Activated CD4-positive, CD25-positive, alpha-beta regulatory T cell (primary cell): ENCODE results near the gene GTF2F1.
"Not testable (repeated sequence)": the region's sequence is repeated elsewhere in the genome, so short reads cannot be mapped to it uniquely, and the experiment has no call there.

Experiments
- DNase-seq, 4 experiments: peaks; one replicate each; lab custom pipeline; 2025; lab: John Stamatoyannopoulos, UW

GTF2F1 gene

DNA sequence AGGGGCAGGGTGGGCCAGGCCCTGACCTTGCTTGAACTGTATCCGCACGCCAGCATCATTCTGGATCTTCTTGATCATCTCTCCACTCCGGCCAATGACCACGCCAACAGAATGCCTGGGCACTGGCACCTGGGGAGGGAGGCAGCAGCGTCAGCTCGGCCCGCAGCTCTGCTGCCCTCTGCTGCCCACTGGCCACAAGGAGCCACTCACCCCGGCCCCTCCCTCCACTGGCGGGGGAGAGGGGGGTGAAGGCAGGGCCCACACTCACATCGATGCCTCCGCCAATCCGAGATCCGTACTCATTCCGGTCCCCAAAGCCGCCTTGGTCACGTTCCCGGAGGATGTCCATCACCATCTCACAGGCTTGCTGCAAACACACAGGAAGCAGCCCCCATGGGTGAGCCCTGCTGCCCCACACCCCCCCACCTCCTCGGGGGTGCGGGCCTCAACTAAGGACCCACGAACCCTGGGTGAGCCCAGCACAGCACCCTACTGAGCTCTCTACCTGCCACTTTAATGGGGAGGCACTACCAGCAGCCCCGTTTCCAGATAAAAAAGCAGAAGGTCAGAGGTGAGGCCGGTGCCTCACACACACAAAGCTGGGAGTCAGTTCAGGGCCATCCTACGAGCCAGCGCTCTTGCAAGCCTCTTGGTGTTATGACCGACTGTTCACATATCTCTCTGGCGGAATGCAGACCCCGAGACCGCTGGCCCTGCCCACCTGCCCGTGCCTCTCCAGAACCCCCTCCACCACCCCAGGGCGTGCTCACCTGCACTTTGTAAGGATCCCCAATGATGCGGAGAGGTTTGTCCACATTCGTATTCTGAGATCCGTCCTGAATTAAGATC, 25.0 kb upstream of the GTF2F1 start:
- no peak for DNase-seq

DNA sequence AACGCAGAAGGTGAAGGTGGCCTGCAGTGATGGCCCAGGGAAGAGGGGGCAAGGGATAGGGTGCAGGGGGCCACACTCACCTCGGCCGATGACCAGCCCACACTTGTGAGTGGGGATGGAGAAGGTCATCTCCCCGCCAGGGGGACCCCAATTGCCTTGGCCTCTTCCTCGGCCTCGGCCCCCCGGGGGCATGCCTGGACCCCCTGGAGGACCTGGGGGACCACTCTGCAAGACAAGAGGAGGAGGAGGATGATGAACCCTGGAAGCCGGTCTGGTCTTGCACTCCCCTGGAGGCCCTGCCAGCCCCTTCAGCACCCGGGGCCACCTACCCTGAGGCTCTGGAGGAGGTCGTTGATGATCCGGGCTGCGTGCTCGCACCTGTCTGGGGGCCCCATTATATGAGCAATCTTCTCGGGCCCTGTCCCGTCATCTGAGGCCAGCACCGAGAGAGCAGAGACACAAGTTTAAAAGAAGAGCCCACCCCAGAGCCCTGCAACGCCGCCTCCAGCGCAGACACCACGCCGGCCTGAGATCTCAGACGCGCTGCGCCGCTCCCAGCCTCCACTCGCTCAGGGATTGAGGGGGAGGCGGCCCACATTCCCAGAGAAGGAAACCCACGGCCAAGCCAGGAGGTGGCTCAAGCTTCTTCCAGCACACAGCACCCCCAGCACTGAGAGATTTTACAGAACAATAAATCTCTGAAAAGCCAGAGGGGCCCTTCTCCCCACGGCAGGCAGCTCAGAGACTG, 23.9 kb upstream of the GTF2F1 start:
- no peak for DNase-seq

DNA sequence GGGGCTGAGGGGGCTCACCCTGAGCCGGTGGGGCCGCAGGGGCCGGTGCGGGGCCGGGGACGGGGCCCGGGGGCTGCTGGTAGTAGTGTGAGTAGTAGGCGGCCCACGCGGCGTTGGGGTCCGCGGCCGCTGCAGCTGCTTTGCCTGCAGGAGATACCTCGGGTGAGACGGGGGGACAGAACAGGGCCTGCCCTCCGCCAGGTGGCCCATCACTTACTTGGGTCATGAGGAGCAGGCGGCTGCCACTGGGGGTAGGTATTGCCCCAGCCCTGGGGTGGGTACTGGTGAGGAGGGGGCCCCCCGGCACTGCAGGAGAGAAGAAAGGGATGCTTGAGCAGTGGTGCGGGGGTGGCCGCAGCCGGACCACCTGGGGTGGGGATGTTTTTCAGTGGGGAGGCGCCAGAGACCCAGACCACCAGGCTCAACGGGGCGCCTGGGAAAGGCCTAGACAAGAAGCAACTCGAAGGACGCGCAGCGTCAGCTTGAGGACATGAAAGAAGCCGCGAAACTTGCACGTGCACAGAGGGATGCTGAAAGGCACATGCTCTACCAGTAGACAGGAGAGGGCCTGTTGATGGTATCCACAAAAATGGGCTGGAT, 22.7 kb upstream of the GTF2F1 start:
- DNase-seq = no peak

DNA sequence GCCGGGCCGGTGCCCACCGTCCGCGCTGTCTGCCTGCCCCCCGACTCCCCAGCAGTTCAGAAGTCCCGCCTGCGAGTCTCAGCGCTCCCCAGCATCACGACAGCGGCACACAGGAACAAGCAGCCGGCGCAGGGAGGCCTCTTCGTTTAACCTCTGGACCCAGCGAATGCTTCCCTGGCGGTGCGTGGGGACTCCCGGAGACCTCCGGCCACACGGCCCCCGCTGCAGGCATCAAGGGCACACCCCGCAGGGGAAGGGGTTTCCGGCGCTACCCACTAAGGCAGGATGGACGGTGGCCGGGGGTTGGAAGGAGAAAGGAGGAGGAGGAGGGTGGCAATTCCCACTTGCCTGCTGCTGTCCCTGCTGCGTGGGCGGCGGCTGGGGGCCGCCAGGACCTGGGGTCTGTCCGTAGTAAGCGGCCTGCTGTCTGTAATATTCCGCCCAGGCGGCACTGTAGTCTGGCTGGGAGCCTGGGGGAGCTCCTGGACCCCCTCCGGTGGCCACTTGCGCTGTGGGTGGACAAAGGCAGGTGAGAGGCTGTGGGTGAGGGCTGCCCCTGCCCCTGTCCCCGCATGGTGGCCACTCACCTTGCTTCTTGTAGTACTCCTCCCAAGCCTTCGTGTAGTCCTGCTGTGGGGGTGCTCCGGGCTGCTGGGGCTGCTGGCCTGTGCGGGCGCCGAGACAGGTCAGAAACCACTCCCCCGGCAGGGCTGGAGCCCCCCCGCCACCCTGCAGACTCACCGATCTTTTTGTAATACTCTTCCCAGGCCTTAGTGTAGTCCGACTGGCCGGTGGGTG, 22.0 kb upstream of the GTF2F1 start:
- DNase-seq = no peak

DNA sequence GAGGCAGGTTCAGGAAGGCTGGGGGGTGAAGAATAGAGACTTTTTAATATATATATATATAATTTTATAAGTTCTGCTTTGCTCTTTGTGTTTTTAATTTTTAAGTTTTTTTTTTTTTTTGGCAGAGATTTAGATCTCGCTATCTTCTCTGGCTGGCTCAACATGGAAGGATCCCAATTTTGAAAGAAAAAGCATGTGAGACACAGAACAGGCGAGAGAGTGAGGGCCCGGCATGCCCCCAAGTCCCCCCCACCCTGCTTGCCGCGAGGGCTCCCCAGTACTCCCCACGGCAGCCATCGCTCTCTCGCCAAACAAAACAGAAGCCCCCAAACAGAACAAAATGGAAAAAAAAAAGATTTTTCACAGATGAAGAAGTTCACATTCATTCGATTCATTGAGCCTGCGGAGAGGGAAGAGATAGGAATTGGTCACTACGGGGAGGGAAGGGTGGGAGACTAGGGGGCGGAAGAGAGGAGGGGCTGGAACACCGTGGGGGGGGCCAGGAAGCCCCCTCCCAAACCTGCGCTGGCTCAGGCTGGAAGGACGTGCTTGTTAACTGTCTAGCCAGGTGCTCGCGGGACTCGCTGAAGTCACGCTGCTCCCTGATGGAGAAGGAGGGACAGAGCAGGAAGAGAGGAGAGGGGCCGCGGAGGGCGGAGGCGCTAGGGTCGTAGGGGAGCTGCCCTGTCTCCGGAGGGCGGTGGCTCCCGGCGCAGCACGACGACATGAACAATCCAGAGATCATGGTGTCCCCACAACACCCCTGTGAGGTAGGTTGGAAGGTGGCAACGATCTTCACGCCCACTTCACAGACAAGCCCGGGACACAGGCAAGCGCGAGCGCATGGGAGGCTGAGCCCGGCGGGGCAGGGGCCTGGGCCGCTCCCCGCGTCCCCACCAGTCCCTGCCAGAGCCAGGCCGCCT, 21.0 kb upstream of the GTF2F1 start:
- DNase-seq = no peak

DNA sequence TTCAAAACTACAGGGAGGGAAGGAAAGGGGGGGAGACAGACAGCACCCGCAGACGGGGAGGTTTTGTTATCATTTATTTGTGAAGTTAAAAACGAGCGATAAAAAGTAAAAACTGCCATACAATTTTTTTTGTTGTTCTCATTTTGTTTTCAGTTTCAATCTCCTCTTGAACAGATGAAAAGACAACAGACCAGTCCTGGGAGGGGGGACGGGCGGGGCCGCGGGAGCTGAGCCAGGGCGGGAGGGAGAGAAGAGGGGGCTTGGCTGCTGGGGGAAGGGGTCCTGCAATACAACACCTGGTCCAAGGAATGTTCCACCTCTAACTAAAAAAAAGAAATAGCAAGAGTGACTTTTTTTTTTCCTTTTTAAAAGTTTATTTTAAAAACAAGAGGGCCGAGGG, 20.3 kb upstream of the GTF2F1 start:
- no peak for DNase-seq

DNA sequence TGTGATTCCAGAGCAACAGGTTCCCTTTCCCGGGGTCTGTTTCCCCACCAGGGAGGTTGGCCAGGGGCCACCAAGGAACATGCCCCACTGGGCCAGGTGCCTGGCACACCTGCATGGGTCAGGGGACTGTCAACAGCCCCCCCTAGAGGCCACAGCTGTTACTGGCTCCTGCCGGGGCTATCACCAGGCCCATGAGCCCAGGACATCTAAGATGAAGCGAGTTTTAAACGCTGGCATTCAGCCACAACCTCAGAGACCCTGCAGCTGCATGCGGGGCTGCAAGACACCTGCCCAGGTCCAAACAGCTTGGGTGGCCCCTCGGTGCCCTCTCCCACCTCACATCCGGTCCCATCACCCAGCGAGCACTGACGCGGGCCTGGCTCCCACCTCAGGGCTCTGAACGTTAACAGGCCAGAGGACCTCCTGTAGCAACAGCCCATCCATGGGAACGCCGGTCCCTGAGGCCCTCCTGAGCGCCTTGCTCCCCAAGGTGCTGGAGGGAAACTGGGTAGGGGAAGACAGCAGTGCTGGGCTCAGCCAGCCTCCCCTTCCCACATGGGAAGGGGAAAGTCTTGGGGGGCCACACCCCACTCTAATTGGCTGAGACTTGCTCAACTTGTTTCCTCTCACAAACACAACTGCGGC, 19.6 kb upstream of the GTF2F1 start:
- peak in 1 of 4 experiments; percentile 25 for DNase-seq

DNA sequence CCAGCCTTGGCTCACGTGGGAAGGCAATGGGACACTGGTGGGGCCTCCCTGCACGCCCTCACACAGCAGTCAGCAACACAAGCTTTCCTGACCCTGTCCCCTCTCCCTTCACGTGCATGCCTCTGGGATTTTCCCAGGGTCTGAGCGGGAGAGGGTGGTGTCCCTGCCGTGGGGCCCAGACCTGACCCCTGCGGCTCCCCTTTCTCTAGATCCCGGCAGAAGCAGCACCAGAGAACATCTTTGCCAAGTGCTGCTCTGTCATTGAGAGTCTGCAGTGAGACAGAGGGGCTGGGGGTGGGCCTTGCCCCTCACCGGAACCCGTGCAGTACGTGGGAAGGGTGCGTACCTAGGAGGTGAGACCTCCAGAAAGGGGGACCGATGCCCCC, 19.1 kb upstream of the GTF2F1 start:
- DNase-seq = no peak

DNA sequence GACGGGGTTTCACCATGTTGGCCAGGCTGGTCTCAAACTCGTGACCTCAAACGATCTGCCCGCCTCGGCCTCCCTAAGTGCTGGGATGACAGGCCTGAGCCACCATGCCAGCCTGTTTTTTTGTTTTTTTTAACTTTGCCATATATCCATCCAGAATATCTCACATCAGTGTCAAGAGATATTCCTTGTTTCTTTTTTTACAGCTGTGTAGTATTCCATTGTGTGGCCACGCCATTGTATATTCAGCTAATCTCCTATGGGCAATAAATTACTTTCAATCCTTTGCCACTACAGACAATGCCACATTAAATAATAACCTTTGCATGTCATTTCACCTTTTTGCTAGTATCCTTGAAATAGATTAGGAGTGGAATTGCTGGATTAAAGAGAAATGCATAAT, 16.4 kb upstream of the GTF2F1 start:
- DNase-seq = no peak

DNA sequence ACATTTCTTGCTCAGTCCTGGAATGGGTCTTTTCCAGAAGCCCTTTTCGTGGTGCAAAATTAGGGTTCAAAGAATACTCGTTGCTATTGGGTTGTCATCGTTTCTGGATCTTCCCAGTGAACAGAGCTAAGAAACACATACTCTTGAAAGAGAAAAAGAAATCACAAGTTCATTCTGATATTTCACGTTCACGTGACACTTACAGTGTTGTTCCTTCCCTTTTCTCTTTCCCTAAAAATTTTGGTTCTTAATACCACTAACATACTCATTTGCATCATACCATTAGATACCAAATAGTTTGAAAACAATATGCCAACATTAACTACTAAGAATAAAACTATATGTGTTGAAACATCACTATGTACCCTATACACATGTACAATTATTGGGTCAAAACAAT, 13.4 kb upstream of the GTF2F1 start:
- no peak for DNase-seq

DNA sequence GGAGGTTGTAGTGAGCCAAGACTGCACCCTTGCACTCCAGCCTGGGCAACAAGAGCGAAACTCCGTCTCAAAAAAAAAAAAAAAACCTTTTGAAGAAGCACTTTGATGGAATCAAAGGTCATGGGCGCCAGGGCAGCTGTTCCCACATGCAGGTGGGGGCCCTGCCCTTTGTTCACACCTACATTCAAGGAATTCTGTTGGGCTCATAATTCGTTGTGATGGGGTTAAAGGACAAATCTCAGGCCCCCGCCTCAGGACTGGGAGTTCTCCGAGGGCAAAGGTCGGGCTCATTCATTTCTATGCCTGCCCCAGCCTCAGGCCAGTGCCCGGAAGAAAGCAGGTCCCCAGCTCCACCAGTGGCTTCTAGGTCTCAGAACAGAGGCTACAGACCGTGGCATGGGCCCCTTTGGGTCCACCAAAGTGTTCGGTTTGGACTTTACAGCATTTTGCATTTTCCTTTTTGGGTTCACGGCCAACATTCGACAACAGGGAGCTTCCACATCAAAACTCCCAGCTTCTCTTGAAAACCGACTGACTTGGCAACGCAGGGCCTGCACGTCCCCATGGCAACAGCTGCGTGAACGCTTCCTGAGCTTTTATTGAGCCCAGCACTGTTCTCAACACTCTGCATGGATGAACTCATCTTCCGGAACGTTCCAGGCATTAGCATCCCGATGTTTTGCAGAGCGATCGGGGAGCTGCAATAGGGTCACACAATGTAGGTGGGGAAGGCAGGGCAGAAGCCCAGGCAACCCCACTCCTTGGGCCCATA, 10.1 kb upstream of the GTF2F1 start:
- no peak for DNase-seq

DNA sequence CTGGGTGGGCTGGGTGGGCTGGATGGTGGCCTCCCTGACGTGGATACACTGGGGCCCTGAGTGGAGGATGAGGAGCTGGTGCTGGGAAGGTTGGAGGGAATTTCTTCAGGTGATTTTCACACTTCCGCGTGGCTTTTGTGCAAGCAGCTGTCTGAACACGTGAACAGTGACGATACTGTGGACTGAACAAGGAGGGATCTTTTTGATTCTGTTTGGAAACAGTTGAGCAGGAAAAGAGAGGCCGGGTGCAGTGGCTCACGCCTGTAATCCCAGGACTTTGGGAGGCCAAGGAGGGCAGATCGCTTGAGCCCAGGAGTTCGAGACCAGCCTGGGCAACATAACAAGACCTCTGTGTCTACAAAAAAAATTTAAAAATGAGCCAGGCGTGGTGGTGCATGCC, 9.1 kb upstream of the GTF2F1 start:
- DNase-seq = no peak

DNA sequence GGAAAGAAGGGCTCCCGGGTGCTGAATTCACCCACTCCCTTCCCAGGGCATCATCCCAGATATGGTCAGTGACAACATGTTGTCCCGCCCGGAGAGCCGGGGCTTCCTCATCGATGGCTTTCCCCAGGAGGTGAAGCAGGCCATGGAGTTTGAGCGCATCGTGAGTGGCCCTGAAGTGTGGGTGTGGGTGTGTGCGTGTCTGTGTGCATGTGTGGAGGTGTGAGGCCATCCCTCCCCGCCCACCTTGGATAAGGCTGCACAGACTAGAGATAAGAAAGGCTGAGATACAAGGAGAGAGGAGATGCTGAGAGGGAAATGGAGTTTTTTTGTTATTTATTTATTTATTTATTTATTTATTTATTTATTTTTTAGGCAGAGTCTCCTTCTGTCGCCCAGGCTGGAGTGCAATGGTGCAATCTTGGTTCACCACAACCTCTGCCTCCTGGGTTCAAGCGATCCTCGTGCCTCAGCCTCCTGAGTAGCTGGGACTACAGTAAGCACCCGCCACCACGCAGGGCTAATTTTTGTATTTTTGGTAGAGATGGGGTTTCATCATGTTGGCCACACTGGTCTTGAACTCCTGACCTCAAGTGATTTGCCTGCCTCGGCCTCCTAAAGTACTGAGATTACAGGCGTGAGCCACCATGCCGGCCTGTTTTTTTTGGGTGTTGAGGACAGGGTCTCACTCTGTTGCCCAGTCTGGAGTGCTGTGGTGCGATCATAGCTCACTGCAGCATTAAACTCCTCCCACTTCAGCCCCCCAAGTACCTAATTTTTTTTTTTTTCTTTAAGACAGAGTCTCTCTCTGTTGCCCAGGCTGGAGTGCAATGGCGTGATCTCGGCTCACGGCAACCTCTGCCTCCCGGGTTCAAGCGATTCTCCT, 7.3 kb upstream of the GTF2F1 start:
- DNase-seq = not testable (repeated sequence)

DNA sequence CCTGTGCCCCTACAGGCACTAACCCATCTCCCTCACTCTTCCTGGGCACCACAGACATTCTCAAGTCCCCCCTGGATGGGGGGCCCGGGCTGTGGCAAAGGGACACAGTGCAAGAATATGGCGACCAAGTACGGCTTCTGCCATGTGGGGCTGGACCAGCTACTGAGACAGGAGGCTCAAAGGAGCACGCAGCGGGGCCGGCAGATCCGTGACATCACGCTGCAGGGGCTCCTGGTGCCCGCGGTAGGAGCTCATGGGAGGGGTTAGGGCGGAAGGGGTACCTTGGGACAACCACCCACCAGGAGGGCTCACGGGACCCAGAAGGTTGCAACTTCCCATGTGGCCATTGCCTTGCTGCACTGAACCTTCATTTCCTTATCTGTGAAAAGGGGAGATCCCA, 3.3 kb upstream of the GTF2F1 start:
- no peak for DNase-seq

DNA sequence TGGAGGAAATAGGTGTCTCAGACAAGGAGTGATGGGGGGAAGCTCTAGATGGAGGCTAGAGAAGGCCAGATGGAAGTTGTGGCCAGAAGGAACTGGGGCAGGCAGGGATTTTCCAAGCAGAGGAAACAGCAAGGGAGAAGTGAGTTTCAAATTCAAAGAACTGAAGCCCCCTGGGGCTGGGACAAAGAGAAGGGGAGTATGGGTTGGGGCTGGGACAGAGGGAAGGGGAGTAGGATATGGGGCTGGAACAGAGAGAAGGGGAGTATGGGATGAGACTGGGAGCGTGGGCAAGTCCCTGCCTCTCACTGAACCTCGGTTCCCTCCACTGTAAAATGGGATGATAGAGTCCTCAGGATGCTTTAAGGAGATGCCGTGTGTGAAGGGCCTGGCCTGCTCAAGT, 1.9 kb upstream of the GTF2F1 start:
- DNase-seq = no peak

DNA sequence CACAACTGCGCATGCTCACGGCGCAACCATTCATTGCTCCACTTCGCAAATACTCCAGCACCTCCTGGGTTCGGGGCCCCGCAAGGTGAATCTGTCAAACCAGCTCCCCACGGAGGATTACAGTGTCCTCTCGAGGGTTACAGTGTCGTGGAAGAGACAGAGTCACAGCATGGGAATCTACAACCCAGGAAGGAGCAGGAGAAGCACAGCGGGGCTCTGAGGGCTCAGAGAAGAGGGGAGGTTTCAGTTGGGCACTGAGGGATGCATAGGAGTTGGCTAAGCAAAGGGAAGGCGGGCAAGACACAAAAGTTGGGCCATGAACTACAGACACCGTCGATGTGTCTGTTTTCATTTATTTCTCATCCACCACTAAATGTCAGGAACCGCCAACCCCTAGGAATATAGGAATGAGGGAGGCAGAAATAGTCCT, 1.0 kb upstream of the GTF2F1 start:
- no peak for DNase-seq

DNA sequence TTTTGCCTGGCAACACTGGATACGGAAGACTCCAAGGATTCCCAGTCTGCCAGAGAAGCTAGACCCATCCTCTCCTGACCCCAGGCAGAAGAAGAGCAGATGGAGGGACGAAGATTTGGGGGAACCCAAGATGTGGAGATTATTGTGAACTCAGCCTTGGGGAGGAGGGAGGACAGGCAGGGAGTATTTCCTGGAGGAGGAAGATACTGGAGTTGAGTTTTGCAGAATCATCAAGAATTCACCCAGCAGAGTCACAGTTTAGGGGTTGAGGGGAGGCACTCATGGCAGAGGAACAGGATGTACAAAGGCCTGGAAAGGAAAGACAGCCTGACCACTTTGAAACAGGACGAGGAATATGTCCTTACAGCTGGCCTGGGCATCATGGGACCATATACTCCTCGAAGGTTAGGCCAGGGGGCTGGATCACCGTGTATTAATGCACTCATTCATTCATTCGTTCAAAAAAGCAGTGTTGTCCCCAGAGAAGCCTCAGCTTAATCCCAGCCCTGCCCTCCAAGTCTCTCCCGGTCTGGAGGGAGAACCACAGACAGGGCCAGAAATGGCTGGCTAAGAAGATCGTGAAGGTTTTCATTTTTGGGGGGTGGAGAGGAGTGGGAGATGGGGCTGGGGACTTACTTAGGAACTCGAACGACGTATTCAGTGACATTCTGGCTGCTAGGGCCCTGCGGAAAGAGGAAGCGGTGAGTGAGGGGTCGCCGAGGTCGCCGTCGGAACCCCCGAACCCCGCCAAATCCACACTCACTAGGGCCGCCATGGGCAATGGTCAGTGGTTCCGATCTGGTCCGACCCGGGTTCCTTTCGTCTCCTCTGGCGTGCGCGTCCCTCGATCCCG, 517 bp downstream of the GTF2F1 start:
- no peak for DNase-seq

DNA sequence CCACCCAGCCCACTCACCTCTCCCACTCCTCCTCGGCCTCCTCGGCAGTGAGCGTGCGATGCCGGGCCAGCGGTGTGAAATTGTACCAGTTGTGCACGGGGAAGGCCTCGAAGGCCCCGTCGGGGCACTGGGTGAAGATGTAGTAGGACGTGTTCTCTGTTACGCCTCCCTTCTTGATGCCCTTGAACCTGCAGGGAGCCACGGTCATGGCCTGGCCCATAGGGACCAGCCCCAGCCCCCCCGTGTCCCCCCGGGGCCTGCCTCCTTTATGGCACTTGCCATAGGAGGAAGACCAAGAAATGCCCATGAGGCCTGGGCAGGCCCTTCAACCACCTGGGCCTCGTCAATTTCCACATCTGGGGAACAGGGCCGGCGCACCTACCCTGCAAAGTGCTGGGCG, 5.6 kb downstream of the GTF2F1 start:
- DNase-seq = no peak
